ENCODE data around the gene ASPN. TPM values are rescaled to one million over a fixed set of nuclear protein-coding genes. Genes with fewer than 3 reads are reported as not detected.

The ASPN gene
- total RNA-seq, 6 donors from 2014 or later = 3.2 to 9.6 (median 5.8) TPM; not detected in 1

DNA sequence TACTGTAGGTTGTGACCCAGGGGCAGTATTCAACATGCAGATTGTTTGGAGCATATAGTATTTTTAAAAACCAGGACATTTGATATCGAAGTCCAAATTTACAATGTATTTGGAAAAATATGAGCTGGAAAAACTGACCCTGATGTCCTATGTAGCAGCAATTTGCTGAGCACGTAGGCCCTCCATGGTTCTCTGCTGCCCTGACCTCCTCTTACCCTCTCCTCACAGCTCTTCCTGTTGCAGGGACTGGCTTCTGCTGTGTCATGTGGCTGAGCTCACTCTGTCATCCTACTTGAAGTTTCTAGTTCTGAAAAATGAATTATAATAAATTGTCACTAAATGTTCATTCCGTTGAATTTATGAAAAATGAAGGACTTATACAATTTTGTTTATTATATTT, 4.1 kb upstream of the ASPN start:
- no peak overlapping the region for H3K27ac ChIP-seq
- ATAC-seq (ENCODE audit: low FRiP score in 2 of 2) = no peak
- WGBS, 2 donors = 64 to 66% methylated on average over 3 of the region's 3 CpGs
- no peaks in the 10 kb centered on the region for H3K36me3 ChIP-seq
- H3K4me3 ChIP-seq = no peak overlapping the region
- no peak for DNase-seq
- no peaks in the 10 kb centered on the region for H3K27me3 ChIP-seq
- H3K4me1 ChIP-seq = peaks cover 0 to 10% (median 7%) of the 10 kb centered on the region in 4 donors
- TF ChIP-seq, protein P1, sequence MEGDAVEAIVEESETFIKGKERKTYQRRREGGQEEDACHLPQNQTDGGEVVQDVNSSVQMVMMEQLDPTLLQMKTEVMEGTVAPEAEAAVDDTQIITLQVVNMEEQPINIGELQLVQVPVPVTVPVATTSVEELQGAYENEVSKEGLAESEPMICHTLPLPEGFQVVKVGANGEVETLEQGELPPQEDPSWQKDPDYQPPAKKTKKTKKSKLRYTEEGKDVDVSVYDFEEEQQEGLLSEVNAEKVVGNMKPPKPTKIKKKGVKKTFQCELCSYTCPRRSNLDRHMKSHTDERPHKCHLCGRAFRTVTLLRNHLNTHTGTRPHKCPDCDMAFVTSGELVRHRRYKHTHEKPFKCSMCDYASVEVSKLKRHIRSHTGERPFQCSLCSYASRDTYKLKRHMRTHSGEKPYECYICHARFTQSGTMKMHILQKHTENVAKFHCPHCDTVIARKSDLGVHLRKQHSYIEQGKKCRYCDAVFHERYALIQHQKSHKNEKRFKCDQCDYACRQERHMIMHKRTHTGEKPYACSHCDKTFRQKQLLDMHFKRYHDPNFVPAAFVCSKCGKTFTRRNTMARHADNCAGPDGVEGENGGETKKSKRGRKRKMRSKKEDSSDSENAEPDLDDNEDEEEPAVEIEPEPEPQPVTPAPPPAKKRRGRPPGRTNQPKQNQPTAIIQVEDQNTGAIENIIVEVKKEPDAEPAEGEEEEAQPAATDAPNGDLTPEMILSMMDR (IDR thresholded peaks at IDR 0.05) = no peak
- TF ChIP-seq POLR2AphosphoS5 (IDR thresholded peaks at IDR 0.05) (no peak), EP300 (IDR thresholded peaks at IDR 0.05) (no peak), POLR2A (IDR thresholded peaks at IDR 0.05) (no peak)
- H3K9me3 ChIP-seq = no peaks in the 10 kb centered on the region

DNA sequence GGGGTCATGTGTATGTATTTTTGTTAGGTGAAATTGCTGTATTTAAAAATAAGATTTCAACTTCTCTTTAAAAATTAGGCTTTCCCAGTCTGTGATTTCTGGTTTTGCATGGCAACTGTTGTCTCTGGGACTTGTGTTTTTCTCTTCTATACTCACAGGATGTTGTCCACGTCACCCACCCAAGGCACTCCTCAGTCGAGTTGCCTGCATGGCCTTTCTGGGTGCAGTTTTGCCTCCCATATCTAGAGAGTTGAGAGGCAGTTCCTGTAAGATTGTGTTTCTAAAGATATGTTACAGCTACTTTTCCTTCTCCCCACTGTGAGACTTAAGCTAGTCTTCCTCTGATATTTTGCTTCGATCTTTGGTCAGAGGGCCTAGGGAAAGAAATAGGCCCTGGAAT, 2.3 kb upstream of the ASPN start:
- WGBS, 2 donors = 82 to 86% methylated on average over 3 of the region's 3 CpGs
- Histone ChIP-seq H3K4me1 (peaks cover 0 to 13% (median 13%) of the 10 kb centered on the region in 4 donors), H3K27ac (peak overlapping the region in 1 of 4 donors; percentile 72), H3K36me3 (no peaks in the 10 kb centered on the region), H3K4me3 (no peak overlapping the region), H3K9me3 (no peaks in the 10 kb centered on the region), H3K27me3 (no peaks in the 10 kb centered on the region)
- DNase-seq (no peak), ATAC-seq (ENCODE audit: low FRiP score in 2 of 2) (no peak)
- TF ChIP-seq POLR2A (IDR thresholded peaks at IDR 0.05) (no peak), EP300 (IDR thresholded peaks at IDR 0.05) (no peak), POLR2AphosphoS5 (IDR thresholded peaks at IDR 0.05) (no peak)
- TF ChIP-seq, protein P1 (IDR thresholded peaks at IDR 0.05) = no peak

DNA sequence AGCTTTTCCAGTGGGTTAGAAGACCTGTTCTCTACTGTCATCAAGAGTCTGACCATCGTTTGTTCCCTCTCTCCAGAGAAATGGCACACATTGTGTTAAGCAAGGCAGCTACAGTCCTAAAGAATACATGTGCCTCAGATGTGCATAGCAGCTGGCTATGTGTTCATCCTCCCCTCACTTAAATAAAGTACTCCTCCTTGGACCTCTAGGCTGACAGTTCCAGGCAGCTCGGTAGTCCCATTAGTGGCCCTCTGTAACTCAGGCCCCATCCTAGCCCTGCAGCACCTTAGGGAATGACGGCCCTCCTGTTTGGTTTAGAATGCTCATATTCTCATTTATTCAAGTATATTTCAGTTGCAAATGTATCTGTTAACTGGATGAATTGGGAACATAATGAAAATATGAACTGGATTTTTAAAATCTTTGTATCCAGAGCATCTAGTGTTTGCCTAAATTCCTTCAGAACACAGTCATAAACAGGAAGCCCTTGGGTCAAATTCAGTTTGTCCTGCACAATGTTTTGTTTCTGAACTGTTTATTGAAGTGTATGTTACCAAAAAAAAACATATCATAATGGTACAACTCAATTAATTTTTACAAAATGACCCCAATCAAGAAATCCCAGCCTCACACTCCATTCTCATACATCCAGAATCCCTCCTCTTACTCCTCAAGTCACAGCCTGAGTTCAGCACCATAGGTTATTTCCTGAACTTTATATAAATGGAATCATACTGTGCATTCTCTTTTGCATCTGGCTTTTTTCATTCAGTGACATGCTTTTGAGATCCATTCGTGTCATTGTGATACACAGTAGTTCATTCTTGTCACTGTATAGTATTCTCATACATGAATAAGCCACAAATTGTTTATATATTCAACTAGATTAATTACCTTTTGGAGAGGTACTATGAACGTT, 1.6 kb upstream of the ASPN start:
- H3K4me3 ChIP-seq = no peak overlapping the region
- H3K36me3 ChIP-seq = no peaks in the 10 kb centered on the region
- no peak for DNase-seq
- peak in 1 of 2 donors; percentile 15 for ATAC-seq (ENCODE audit: low FRiP score in 2 of 2)
- H3K27me3 ChIP-seq = no peaks in the 10 kb centered on the region
- TF ChIP-seq POLR2AphosphoS5 (IDR thresholded peaks at IDR 0.05) (no peak), EP300 (IDR thresholded peaks at IDR 0.05) (no peak), POLR2A (IDR thresholded peaks at IDR 0.05) (no peak)
- TF ChIP-seq, protein P1 (IDR thresholded peaks at IDR 0.05) = no peak
- peaks cover 0 to 15% (median 13%) of the 10 kb centered on the region in 4 donors for H3K4me1 ChIP-seq
- 64 to 77% methylated on average over 5 of the region's 5 CpGs for WGBS, 2 donors
- peak overlapping the region in 3 of 4 donors; percentile 5 to 72 (median 46) for H3K27ac ChIP-seq
- no peaks in the 10 kb centered on the region for H3K9me3 ChIP-seq

DNA sequence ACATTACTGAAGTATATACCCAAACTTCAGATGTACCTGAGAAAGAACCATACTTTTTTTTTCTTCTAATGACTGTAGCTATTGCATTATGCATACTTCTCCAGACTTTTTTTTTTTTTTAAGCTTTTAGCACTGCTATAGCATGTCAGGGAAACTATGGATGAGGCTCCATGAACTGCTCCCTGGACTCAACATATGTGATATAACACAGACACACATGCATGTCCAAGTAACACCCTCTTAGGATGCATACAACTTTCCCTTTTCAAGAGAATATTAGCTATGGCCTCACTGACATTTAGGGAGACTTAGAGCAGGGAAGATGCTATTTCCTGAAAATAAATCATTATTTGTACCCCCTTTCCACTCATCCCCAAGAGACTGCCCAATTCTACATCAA, 499 bp upstream of the ASPN start:
- Histone ChIP-seq H3K4me3 (no peak overlapping the region), H3K27ac (no peak overlapping the region), H3K9me3 (no peaks in the 10 kb centered on the region), H3K36me3 (no peaks in the 10 kb centered on the region), H3K27me3 (no peaks in the 10 kb centered on the region), H3K4me1 (peaks cover 0 to 15% (median 13%) of the 10 kb centered on the region in 4 donors)
- TF ChIP-seq, protein P1 (IDR thresholded peaks at IDR 0.05) = no peak
- DNase-seq (no peak), ATAC-seq (ENCODE audit: low FRiP score in 2 of 2) (no peak)

Measured in upper lobe of left lung (tissue), 6 donors.